Sigmoid colon (tissue), 7 donors: Measurements from ENCODE around the gene WBP1. TPM values are rescaled to one million over a fixed set of nuclear protein-coding genes. Genes with fewer than 3 reads are reported as not detected.
A peak's percentile ranks its signal among the peaks of the same experiment; 100 is the strongest.

Experiments used
- DNase-seq: peaks from one replicate; pipeline ENCODE4 v3.0.0-alpha.2; 2019
- H3K27ac ChIP-seq, 4 donors: fragments of 200-600 bp; sonication (generic); one replicate each; pipeline ENCODE4 v1.5.1; 2016 to 2019; ENCODE audit warnings: mild to moderate bottlenecking in 1 of 4
- H3K27me3 ChIP-seq, 3 donors: fragments of 200-600 bp; sonication (generic); one replicate each; pipeline ENCODE4 v1.5.1; 2019; ENCODE audit warnings: mild to moderate bottlenecking in 1 of 3
- H3K36me3 ChIP-seq, 4 donors: fragments of 200-600 bp; sonication (generic); one replicate each; pipeline ENCODE4 v1.5.1; 2016 to 2019
- H3K4me1 ChIP-seq, 4 donors: fragments of 200-600 bp; sonication (generic); one replicate each; pipeline ENCODE4 v1.5.1; 2017 to 2019
- H3K4me3 ChIP-seq, 4 donors: fragments of 200-600 bp; sonication (generic); one replicate each; pipeline ENCODE4 v1.5.1; 2017 to 2019; ENCODE audit warnings: mild to moderate bottlenecking in 2 of 4, moderate library complexity in 1 of 4
- H3K9me3 ChIP-seq, 4 donors: fragments of 200-600 bp in 3 of 4; sonication (generic) in 3 of 4; one replicate each; pipeline versions ENCODE4 v1.5.1 to v1.6.1; 2013 to 2019
- EP300 ChIP-seq, 4 donors: sonication (generic); formaldehyde crosslinking; IDR thresholded peaks; one replicate each; pipeline ENCODE4 v1.6.1; 2017; ENCODE audit warnings: antibody characterized with exemption in 4 of 4
- POLR2A ChIP-seq, 2 donors: fragments of 450-650 bp; IDR thresholded peaks; one replicate each; pipeline ENCODE4 v1.6.1; 2016; ENCODE audit warnings: antibody characterized with exemption in 2 of 2, mild to moderate bottlenecking in 2 of 2, moderate library complexity in 2 of 2
- POLR2AphosphoS5 ChIP-seq, 4 donors: sonication (generic); formaldehyde crosslinking; IDR thresholded peaks; one replicate each; pipeline ENCODE4 v1.6.1; 2017; ENCODE audit warnings: antibody characterized with exemption in 4 of 4
- WGBS, 2 donors: extraction: QIAGEN DNeasy Blood & Tissue Kit; methylation state at CpG; one replicate each; pipeline ENCODE4 v1.1.7; 2013; 5-methylcytosine and 5-hydroxymethylcytosine counted together
- intact Hi-C: fragments of 100-400 bp; cut with DNase I; formaldehyde crosslinking; loops from one replicate; pipeline ENCODE4 v1.15.1; 2023
- polyA plus RNA-seq, 3 donors: library from polyadenylated mRNA; stranded (reverse); fragments of 200-250 nt; gene quantifications; one replicate each; pipeline ENCODE4 v1.2.3, GENCODE V29; 2013
- total RNA-seq, 4 donors: library from RNA; depleted of rRNA; stranded (reverse); fragments of >200 nt; gene quantifications; one replicate each; pipeline ENCODE4 v1.1.0, GENCODE V29; 2016
- TF ChIP-seq, protein P1 (sequence below), 4 experiments: fragments of 450-650 bp in 3 of 4; fragments of 200-600 bp in 1 of 4; IDR thresholded peaks; one replicate each; pipeline ENCODE4 v1.5.1; 2016 to 2019; ENCODE audit warnings: antibody characterized with exemption in 4 of 4, mild to moderate bottlenecking in 3 of 4, moderate library complexity in 2 of 4
- donor health status: healthy with polysubstance abuse.
- donor health status: Bipolar disorder and iron deficiency.
- donor health status: healthy.

Gene WBP1
- total and polyA plus RNA-seq, 7 donors = 59.2 to 89.2 (median 63.1) TPM

- Histone ChIP-seq H3K27ac (no peak overlapping the region), H3K9me3 (no peaks in the 10 kb centered on the region), H3K4me1 (peaks cover 0 to 30% (median 26%) of the 10 kb centered on the region in 4 donors), H3K27me3 (peaks cover 42 to 56% (median 47%) of the 10 kb centered on the region in 3 donors), H3K36me3 (peaks cover 0 to 23% (median 11%) of the 10 kb centered on the region in 4 donors), H3K4me3 (peak overlapping the region in 2 of 4 donors; percentile 36 to 44)
- no peak for DNase-seq
- intact Hi-C loops = no loop called here
- 65 to 77% methylated on average over 19 of the region's 19 CpGs for WGBS, 2 donors
- TF ChIP-seq EP300 (IDR thresholded peaks at IDR 0.05) = no peak
- TF ChIP-seq, protein P1, sequence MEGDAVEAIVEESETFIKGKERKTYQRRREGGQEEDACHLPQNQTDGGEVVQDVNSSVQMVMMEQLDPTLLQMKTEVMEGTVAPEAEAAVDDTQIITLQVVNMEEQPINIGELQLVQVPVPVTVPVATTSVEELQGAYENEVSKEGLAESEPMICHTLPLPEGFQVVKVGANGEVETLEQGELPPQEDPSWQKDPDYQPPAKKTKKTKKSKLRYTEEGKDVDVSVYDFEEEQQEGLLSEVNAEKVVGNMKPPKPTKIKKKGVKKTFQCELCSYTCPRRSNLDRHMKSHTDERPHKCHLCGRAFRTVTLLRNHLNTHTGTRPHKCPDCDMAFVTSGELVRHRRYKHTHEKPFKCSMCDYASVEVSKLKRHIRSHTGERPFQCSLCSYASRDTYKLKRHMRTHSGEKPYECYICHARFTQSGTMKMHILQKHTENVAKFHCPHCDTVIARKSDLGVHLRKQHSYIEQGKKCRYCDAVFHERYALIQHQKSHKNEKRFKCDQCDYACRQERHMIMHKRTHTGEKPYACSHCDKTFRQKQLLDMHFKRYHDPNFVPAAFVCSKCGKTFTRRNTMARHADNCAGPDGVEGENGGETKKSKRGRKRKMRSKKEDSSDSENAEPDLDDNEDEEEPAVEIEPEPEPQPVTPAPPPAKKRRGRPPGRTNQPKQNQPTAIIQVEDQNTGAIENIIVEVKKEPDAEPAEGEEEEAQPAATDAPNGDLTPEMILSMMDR (IDR thresholded peaks at IDR 0.05) = no peak
- no peak for TF ChIP-seq POLR2A (IDR thresholded peaks at IDR 0.05)
- no peak for TF ChIP-seq POLR2AphosphoS5 (IDR thresholded peaks at IDR 0.05)
Measured at GRCh38 chr2:74496997-74497776, 38.9 kb downstream of the WBP1 start.

- H3K27me3 ChIP-seq = peaks cover 49 to 64% (median 54%) of the 10 kb centered on the region in 3 donors
- no peak for DNase-seq
Measured at GRCh38 chr2:74497777-74498499, 39.7 kb downstream of the WBP1 start.

GRCh38 chr2:74498500-74499266, 40.4 kb downstream of the WBP1 start:
- no peak overlapping the region for H3K27ac ChIP-seq

More at GRCh38 chr2:74497777-74498499, 39.7 kb downstream of the WBP1 start:
- TF ChIP-seq POLR2AphosphoS5 (IDR thresholded peaks at IDR 0.05) = peak in 3 of 4 donors; percentile 5 to 58 (median 34)
- TF ChIP-seq EP300 (IDR thresholded peaks at IDR 0.05) = no peak
- intact Hi-C loops = no loop called here
- Histone ChIP-seq H3K36me3 (peaks cover 0 to 16% (median 4%) of the 10 kb centered on the region in 4 donors), H3K9me3 (no peaks in the 10 kb centered on the region), H3K27ac (no peak overlapping the region), H3K4me1 (peaks cover 0 to 38% (median 34%) of the 10 kb centered on the region in 4 donors), H3K4me3 (peak overlapping the region in 3 of 4 donors; percentile 2 to 44 (median 36))
- WGBS, 2 donors = 3 to 4% methylated on average over 61 of the region's 61 CpGs

GRCh38 chr2:74499267-74499939, 41.2 kb downstream of the WBP1 start, which contains the start of gene LBX2:
LBX2 (minus strand) TSS chr2:74499603; CDS start chr2:74499537, 66 bp downstream.
- Histone ChIP-seq H3K4me1 (peaks cover 0 to 45% (median 39%) of the 10 kb centered on the region in 4 donors), H3K4me3 (peak within 1 kb of the TSS in 2 of 4 donors; percentile 36 to 44)
- 2 to 3% methylated on average over 65 of the region's 65 CpGs for WGBS, 2 donors

More at GRCh38 chr2:74498500-74499266, 40.4 kb downstream of the WBP1 start:
- no peak for DNase-seq
- Histone ChIP-seq H3K36me3 (peaks cover 0 to 8% (median 0%) of the 10 kb centered on the region in 4 donors), H3K27me3 (peaks cover 49 to 71% (median 55%) of the 10 kb centered on the region in 3 donors), H3K4me3 (peak overlapping the region in 2 of 4 donors; percentile 36 to 44), H3K4me1 (peaks cover 0 to 45% (median 38%) of the 10 kb centered on the region in 4 donors), H3K9me3 (no peaks in the 10 kb centered on the region)
- WGBS, 2 donors = 1% methylated on average over 41 of the region's 41 CpGs
- no peak for TF ChIP-seq POLR2AphosphoS5 (IDR thresholded peaks at IDR 0.05)
- no peak for TF ChIP-seq EP300 (IDR thresholded peaks at IDR 0.05)
- TF ChIP-seq POLR2A (IDR thresholded peaks at IDR 0.05) = no peak
- TF ChIP-seq, protein P1 (IDR thresholded peaks at IDR 0.05) = no peak
- intact Hi-C loops = no loop called here

More at GRCh38 chr2:74499267-74499939, 41.2 kb downstream of the WBP1 start, which contains the start of gene LBX2:
- Histone ChIP-seq H3K9me3 (no peaks in the 10 kb centered on the region), H3K36me3 (peaks cover 0 to 2% (median 0%) of the 10 kb centered on the region in 4 donors), H3K27ac (no peak within 1 kb of the TSS), H3K27me3 (peaks cover 49 to 78% (median 55%) of the 10 kb centered on the region in 3 donors)
- TF ChIP-seq, protein P1 (IDR thresholded peaks at IDR 0.05) = no peak
- TF ChIP-seq POLR2A (IDR thresholded peaks at IDR 0.05) = no peak
- no peak for TF ChIP-seq EP300 (IDR thresholded peaks at IDR 0.05)
- TF ChIP-seq POLR2AphosphoS5 (IDR thresholded peaks at IDR 0.05) = no peak
- DNase-seq = no peak
- intact Hi-C loops = no loop called here
